ENCODE measurements around the gene BRIP1. TPM values are rescaled to one million over a fixed set of nuclear protein-coding genes. Genes with fewer than 3 reads are reported as not detected.

Gene BRIP1
- total and polyA plus RNA-seq, 2 donors (not counting 1 experiment from before 2014, with no cell fraction given) = 4.0 to 8.1 TPM

DNA sequence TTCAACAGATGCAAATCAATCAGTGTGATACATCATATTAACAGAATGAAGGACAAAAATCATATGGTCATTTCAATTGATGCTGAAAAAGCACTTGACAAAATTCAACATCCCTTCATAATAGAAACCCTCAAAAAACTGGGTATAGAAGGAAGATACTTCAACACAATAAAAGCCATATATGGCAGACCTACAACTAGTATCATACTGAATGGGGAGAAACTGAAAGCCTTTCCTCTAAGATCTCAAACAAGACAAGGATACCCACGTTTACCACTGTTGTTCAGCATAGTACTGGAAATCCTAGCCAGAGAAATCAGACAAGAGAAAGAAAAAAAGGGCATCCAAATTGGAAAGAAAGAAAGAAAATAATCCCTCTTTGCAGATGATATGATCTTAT, 225.2 kb downstream of the BRIP1 start:
- TF ChIP-seq EZH2 (IDR thresholded peaks at IDR 0.05; ENCODE audit: low read length, missing control alignments) = no peak
- TF ChIP-seq, protein P1, sequence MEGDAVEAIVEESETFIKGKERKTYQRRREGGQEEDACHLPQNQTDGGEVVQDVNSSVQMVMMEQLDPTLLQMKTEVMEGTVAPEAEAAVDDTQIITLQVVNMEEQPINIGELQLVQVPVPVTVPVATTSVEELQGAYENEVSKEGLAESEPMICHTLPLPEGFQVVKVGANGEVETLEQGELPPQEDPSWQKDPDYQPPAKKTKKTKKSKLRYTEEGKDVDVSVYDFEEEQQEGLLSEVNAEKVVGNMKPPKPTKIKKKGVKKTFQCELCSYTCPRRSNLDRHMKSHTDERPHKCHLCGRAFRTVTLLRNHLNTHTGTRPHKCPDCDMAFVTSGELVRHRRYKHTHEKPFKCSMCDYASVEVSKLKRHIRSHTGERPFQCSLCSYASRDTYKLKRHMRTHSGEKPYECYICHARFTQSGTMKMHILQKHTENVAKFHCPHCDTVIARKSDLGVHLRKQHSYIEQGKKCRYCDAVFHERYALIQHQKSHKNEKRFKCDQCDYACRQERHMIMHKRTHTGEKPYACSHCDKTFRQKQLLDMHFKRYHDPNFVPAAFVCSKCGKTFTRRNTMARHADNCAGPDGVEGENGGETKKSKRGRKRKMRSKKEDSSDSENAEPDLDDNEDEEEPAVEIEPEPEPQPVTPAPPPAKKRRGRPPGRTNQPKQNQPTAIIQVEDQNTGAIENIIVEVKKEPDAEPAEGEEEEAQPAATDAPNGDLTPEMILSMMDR (conservative IDR thresholded peaks at IDR 0.05 in 1 of 2, IDR thresholded peaks at IDR 0.05 in 1 of 2; ENCODE audit: low read depth in 1 of 2, low read length in 2 of 2) = no peak
- DNase-seq (ENCODE audit: low read depth in 2 of 2) = no peak
- Histone ChIP-seq H4K20me1 (ENCODE audit: control insufficient read depth, extremely low read depth, insufficient read depth, low read length) (no peaks in the 10 kb centered on the region), H3K27me3 (ENCODE audit: control insufficient read depth, insufficient read depth, low read length) (no peaks in the 10 kb centered on the region), H3K79me2 (ENCODE audit: control insufficient read depth, insufficient read depth, low read length) (no peaks in the 10 kb centered on the region), H3K9me3 (ENCODE audit: control insufficient read depth, insufficient read depth, low read depth, low read length) (no peaks in the 10 kb centered on the region), H3K4me3 (replicated peaks in 1 of 4; ENCODE audit: control extremely low read depth in 1 of 4, insufficient read depth in 1 of 4, low read depth in 3 of 4, low read length in 4 of 4) (no peak overlapping the region), H3K4me2 (ENCODE audit: extremely low read depth, insufficient read depth, low read length) (no peak overlapping the region), H3K36me3 (ENCODE audit: control insufficient read depth, insufficient read depth, low read length) (no peaks in the 10 kb centered on the region), H3K9ac (ENCODE audit: insufficient read depth, low read length) (no peak overlapping the region), H2AFZ (ENCODE audit: low read length) (no peak overlapping the region), H3K4me1 (ENCODE audit: control insufficient read depth, extremely low read depth, insufficient read depth, low read length) (no peaks in the 10 kb centered on the region), H3K27ac (ENCODE audit: insufficient read depth, low read length) (no peak overlapping the region)

DNA sequence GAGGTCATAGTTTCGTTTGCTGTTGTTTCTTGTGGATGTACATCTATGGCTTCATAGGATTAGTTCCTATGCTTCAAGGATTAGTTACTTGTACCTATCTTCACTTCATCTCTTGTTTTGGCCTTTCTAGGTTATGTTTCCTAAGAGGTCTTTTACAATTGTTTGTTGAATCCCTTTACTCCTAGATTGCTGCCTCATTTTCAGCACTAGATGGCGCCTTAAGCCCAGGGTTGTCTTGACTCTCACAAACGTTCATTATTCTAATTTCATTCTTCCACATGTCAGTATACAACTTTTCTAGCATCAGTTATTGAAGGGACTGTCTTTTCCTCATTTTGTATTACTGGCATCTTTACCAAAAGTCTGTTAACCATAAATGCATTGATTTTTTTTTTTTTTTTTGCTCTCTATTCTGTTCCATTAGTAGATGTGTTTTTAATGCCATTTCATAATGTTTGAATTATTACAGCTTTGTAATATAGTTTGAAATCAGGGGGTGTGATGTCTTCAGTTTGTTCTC, 227.4 kb downstream of the BRIP1 start:
- no peaks in the 10 kb centered on the region for H3K36me3 ChIP-seq (ENCODE audit: control insufficient read depth, insufficient read depth, low read length)
- H3K4me2 ChIP-seq (ENCODE audit: extremely low read depth, insufficient read depth, low read length) = no peak overlapping the region
- peak overlapping the region; percentile 69 for H2AFZ ChIP-seq (ENCODE audit: low read length)
- H3K4me3 ChIP-seq (replicated peaks in 1 of 4; ENCODE audit: control extremely low read depth in 1 of 4, insufficient read depth in 1 of 4, low read depth in 3 of 4, low read length in 4 of 4) = no peak overlapping the region
- DNase-seq (ENCODE audit: low read depth in 2 of 2) = peak; percentile 33 to 79
- H4K20me1 ChIP-seq (ENCODE audit: control insufficient read depth, extremely low read depth, insufficient read depth, low read length) = no peaks in the 10 kb centered on the region
- H3K27me3 ChIP-seq (ENCODE audit: control insufficient read depth, insufficient read depth, low read length) = no peaks in the 10 kb centered on the region
- no peaks in the 10 kb centered on the region for H3K4me1 ChIP-seq (ENCODE audit: control insufficient read depth, extremely low read depth, insufficient read depth, low read length)
- no peaks in the 10 kb centered on the region for H3K79me2 ChIP-seq (ENCODE audit: control insufficient read depth, insufficient read depth, low read length)
- no peak for TF ChIP-seq EZH2 (IDR thresholded peaks at IDR 0.05; ENCODE audit: low read length, missing control alignments)
- TF ChIP-seq, protein P1 (conservative IDR thresholded peaks at IDR 0.05 in 1 of 2, IDR thresholded peaks at IDR 0.05 in 1 of 2; ENCODE audit: low read depth in 1 of 2, low read length in 2 of 2) = peak; percentile 79 to 86
- H3K9me3 ChIP-seq (ENCODE audit: control insufficient read depth, insufficient read depth, low read depth, low read length) = no peaks in the 10 kb centered on the region
- H3K27ac ChIP-seq (ENCODE audit: insufficient read depth, low read length) = no peak overlapping the region
- no peak overlapping the region for H3K9ac ChIP-seq (ENCODE audit: insufficient read depth, low read length)

DNA sequence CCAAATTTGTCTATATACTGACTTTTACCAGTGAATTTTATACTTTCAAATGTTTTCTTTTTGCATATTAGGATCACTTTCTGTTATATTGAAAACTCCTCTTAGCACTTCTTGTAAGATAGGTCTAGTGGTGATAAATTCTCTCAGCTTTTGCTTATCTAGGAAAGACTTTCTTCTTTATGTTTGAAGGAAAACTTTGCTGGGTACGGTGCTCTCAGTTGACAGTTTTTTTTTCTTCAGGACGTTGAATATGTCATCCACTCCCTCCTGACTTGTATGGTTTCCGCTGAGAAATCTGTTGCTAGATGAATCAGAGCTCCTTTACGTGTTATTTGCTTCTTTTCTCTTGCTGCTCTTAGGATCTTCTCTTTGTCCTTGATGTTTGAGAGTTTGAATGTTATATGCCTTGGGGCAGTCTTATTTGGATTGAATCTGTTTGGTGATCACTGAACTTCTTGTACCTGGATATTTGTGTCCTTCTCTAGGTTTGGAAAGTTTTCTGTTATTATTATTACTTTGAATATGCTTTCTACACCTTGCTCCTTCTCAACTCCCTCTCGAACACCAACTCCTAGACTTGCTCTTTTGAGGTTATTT, 228.3 kb downstream of the BRIP1 start:
- no peak for DNase-seq (ENCODE audit: low read depth in 2 of 2)
- Histone ChIP-seq H3K9ac (ENCODE audit: insufficient read depth, low read length) (no peak overlapping the region), H3K4me1 (ENCODE audit: control insufficient read depth, extremely low read depth, insufficient read depth, low read length) (no peaks in the 10 kb centered on the region), H3K27ac (ENCODE audit: insufficient read depth, low read length) (no peak overlapping the region), H3K27me3 (ENCODE audit: control insufficient read depth, insufficient read depth, low read length) (no peaks in the 10 kb centered on the region), H4K20me1 (ENCODE audit: control insufficient read depth, extremely low read depth, insufficient read depth, low read length) (no peaks in the 10 kb centered on the region), H3K4me3 (replicated peaks in 1 of 4; ENCODE audit: control extremely low read depth in 1 of 4, insufficient read depth in 1 of 4, low read depth in 3 of 4, low read length in 4 of 4) (no peak overlapping the region), H3K79me2 (ENCODE audit: control insufficient read depth, insufficient read depth, low read length) (no peaks in the 10 kb centered on the region), H3K9me3 (ENCODE audit: control insufficient read depth, insufficient read depth, low read depth, low read length) (no peaks in the 10 kb centered on the region), H3K4me2 (ENCODE audit: extremely low read depth, insufficient read depth, low read length) (no peak overlapping the region), H3K36me3 (ENCODE audit: control insufficient read depth, insufficient read depth, low read length) (no peaks in the 10 kb centered on the region), H2AFZ (ENCODE audit: low read length) (no peak overlapping the region)
- TF ChIP-seq, protein P1 (conservative IDR thresholded peaks at IDR 0.05 in 1 of 2, IDR thresholded peaks at IDR 0.05 in 1 of 2; ENCODE audit: low read depth in 1 of 2, low read length in 2 of 2) = no peak
- no peak for TF ChIP-seq EZH2 (IDR thresholded peaks at IDR 0.05; ENCODE audit: low read length, missing control alignments)
